ENCODE results near the gene ZBTB44. TPM values are rescaled to one million over a fixed set of nuclear protein-coding genes. Genes with fewer than 3 reads are reported as not detected.
"Not testable (repeated sequence)": the region's sequence is repeated elsewhere in the genome, so short reads cannot be mapped to it uniquely, and the experiment has no call there.

ZBTB44 gene
- total RNA-seq, 1 donor from 2014 or later = 49.0 TPM

- intact Hi-C loops (cut with DNase I) = no loop called here
- DNase-seq (no peak), ATAC-seq (ENCODE audit: poor library complexity) (no peak)
These were observed 51.4 kb downstream of the ZBTB44 start for GRCh38 chr11:130263351-130263750.

GRCh38 chr11:130262424-130262823 lies 52.3 kb downstream of the ZBTB44 start:
- DNase-seq = no peak
- ATAC-seq (ENCODE audit: poor library complexity) = no peak
- intact Hi-C loops (cut with DNase I) = no loop called here

GRCh38 chr11:130261571-130261970 lies 53.1 kb downstream of the ZBTB44 start:
- intact Hi-C loops (cut with DNase I) = no loop called here
- ATAC-seq (ENCODE audit: poor library complexity) = no peak
- DNase-seq = no peak

GRCh38 chr11:130260742-130261141 lies 54.0 kb downstream of the ZBTB44 start:
- intact Hi-C loops (cut with DNase I) = no loop called here
- DNase-seq (no peak), ATAC-seq (ENCODE audit: poor library complexity) (no peak)

GRCh38 chr11:130260080-130260627 lies 54.6 kb downstream of the ZBTB44 start:
- intact Hi-C loops (cut with DNase I) = no loop called here
- no peak for DNase-seq
- no peak for ATAC-seq (ENCODE audit: poor library complexity)

- ATAC-seq (ENCODE audit: poor library complexity); DNase-seq; intact Hi-C loops (cut with DNase I): not testable (repeated sequence)
These were observed 63.0 kb downstream of the ZBTB44 start for GRCh38 chr11:130251763-130252162.

- intact Hi-C loops (cut with DNase I); ATAC-seq (ENCODE audit: poor library complexity); DNase-seq: not testable (repeated sequence)
These were observed 64.8 kb downstream of the ZBTB44 start for GRCh38 chr11:130249929-130250328.

GRCh38 chr11:130249371-130249770 lies 65.3 kb downstream of the ZBTB44 start:
- intact Hi-C loops (cut with DNase I) = no loop called here
- DNase-seq (no peak), ATAC-seq (ENCODE audit: poor library complexity) (no peak)

GRCh38 chr11:130247319-130247718 lies 67.4 kb downstream of the ZBTB44 start:
- ATAC-seq (ENCODE audit: poor library complexity) (no peak), DNase-seq (no peak)
- intact Hi-C loops (cut with DNase I) = no loop called here

GRCh38 chr11:130246738-130247137 lies 68.0 kb downstream of the ZBTB44 start:
- intact Hi-C loops (cut with DNase I) = no loop called here
- DNase-seq (no peak), ATAC-seq (ENCODE audit: poor library complexity) (no peak)

- no peak for ATAC-seq (ENCODE audit: poor library complexity)
- intact Hi-C loops (cut with DNase I) = no loop called here
These were observed 68.4 kb downstream of the ZBTB44 start for GRCh38 chr11:130246270-130246669.

GRCh38 chr11:130245375-130245774 lies 69.3 kb downstream of the ZBTB44 start:
- DNase-seq; intact Hi-C loops (cut with DNase I): not testable (repeated sequence)

More at GRCh38 chr11:130246270-130246669, 68.4 kb downstream of the ZBTB44 start:
- no peak for DNase-seq

GRCh38 chr11:130244848-130245247 lies 69.9 kb downstream of the ZBTB44 start:
- intact Hi-C loops (cut with DNase I) = no loop called here
- no peak for ATAC-seq (ENCODE audit: poor library complexity)
- DNase-seq = no peak

More at GRCh38 chr11:130245375-130245774, 69.3 kb downstream of the ZBTB44 start:
- ATAC-seq (ENCODE audit: poor library complexity) = not testable (repeated sequence)

- DNase-seq = no peak
- intact Hi-C loops (cut with DNase I) = no loop called here
- no peak for ATAC-seq (ENCODE audit: poor library complexity)
These were observed 70.9 kb downstream of the ZBTB44 start for GRCh38 chr11:130243816-130244215.

GRCh38 chr11:130241713-130242112 lies 73.0 kb downstream of the ZBTB44 start:
- DNase-seq (no peak), ATAC-seq (ENCODE audit: poor library complexity) (no peak)
- intact Hi-C loops (cut with DNase I) = no loop called here

- ATAC-seq (ENCODE audit: poor library complexity) = no peak
- intact Hi-C loops (cut with DNase I) = no loop called here
- DNase-seq = no peak
These were observed 77.3 kb downstream of the ZBTB44 start for GRCh38 chr11:130237282-130238006.

GRCh38 chr11:130234315-130234714 lies 80.4 kb downstream of the ZBTB44 start:
- intact Hi-C loops (cut with DNase I) = no loop called here
- ATAC-seq (ENCODE audit: poor library complexity) (no peak), DNase-seq (no peak)

- intact Hi-C loops (cut with DNase I); ATAC-seq (ENCODE audit: poor library complexity); DNase-seq: not testable (repeated sequence)
These were observed 80.8 kb downstream of the ZBTB44 start for GRCh38 chr11:130233888-130234287.

- ATAC-seq (ENCODE audit: poor library complexity); intact Hi-C loops (cut with DNase I): not testable (repeated sequence)
These were observed 81.2 kb downstream of the ZBTB44 start for GRCh38 chr11:130233486-130233885.

GRCh38 chr11:130227373-130227772 lies 87.3 kb downstream of the ZBTB44 start:
- intact Hi-C loops (cut with DNase I) = no loop called here
- ATAC-seq (ENCODE audit: poor library complexity) = no peak
- no peak for DNase-seq

More at GRCh38 chr11:130233486-130233885, 81.2 kb downstream of the ZBTB44 start:
- not testable (repeated sequence) for DNase-seq
